K562 (cell line): ENCODE results near the gene ANKRD12. TPM values are rescaled to one million over a fixed set of nuclear protein-coding genes. Genes with fewer than 3 reads are reported as not detected.
A peak's percentile ranks its signal among the peaks of the same experiment; 100 is the strongest.

ENCODE experiments used
- ATF7 ChIP-seq: fragments of 450-650 bp; IDR thresholded peaks from 2 replicates; pipeline ENCODE4 v1.7.1; 2014; ENCODE audit warnings: mild to moderate bottlenecking, moderate library complexity
- HMG20B ChIP-seq: fragments of 250-450 bp; sonication (Bioruptor Pico); IDR thresholded peaks from 2 replicates; pipeline ENCODE4 v1.5.0; 2021; ENCODE audit warnings: mild to moderate bottlenecking
- PHTF2 ChIP-seq: fragments of 250-450 bp; sonication (Bioruptor Pico); IDR thresholded peaks from 2 replicates; pipeline ENCODE4 v1.5.0; 2021; ENCODE audit warnings: mild to moderate bottlenecking
- RBM22 ChIP-seq: fragments of 200-400 bp; formaldehyde crosslinking; IDR thresholded peaks from 2 replicates; pipeline ENCODE4 v1.6.1; 2018; ENCODE audit warnings: low read length, low read depth; ENCODE audit not compliant: poor library complexity, severe bottlenecking
- SIX5 ChIP-seq, 2 experiments: IDR thresholded peaks; 2 replicates each; pipeline ENCODE4 v1.6.1; 2011; ENCODE audit warnings: low read length in 2 of 2, borderline replicate concordance in 1 of 2, low read depth in 1 of 2, mild to moderate bottlenecking in 1 of 2, moderate library complexity in 1 of 2; ENCODE audit not compliant: insufficient read depth in 1 of 2
- SMAD4 ChIP-seq: fragments of 250-450 bp; sonication (Bioruptor Pico); conservative IDR thresholded peaks from 2 replicates; pipeline ENCODE4 v1.8.0; 2021; ENCODE audit warnings: inconsistent platforms, mild to moderate bottlenecking, moderate library complexity
- ZNF165 ChIP-seq: fragments of 250-450 bp; sonication (Bioruptor Pico); IDR thresholded peaks from 2 replicates; pipeline ENCODE4 v1.4.0; 2020; ENCODE audit warnings: borderline replicate concordance
- ZNF449 ChIP-seq: fragments of 250-450 bp; sonication (Bioruptor Pico); IDR thresholded peaks from 2 replicates; pipeline ENCODE4 v1.8.0; 2022; ENCODE audit warnings: moderate library complexity, mild to moderate bottlenecking, inconsistent platforms
- ZNF77 ChIP-seq: fragments of 250-450 bp; sonication (Bioruptor Pico); IDR thresholded peaks from 2 replicates; pipeline ENCODE4 v1.5.0; 2020
- polyA plus RNA-seq, 8 experiments: library from polyadenylated mRNA; depleted of rRNA in 4 of 8; stranded (reverse) in 5 of 8; unstranded in 3 of 8; fragments of >200 nt; fragmentation: Nextera tagmentation in 2 of 8; fragmentation: Illumina TruSeq in 1 of 8; extraction: Ambion mirVana in 2 of 8; extraction: Trizol in 1 of 8; gene quantifications; 2 replicates each; pipeline versions ENCODE4 v1.2.1 to v1.2.3, GENCODE V29; 2011 to 2014; ENCODE audit warnings: inconsistent platforms in 1 of 8, missing spikeins in 1 of 8
- total RNA-seq, 7 experiments: library from RNA; depleted of rRNA in 6 of 7; stranded (reverse); fragments of >200 nt in 6 of 7; fragmentation: Illumina TruSeq in 2 of 7; extraction: Trizol in 2 of 7; gene quantifications; 2 replicates each; pipeline versions ENCODE4 v1.2.1 to v1.2.3, GENCODE V29; 2011 to 2021; ENCODE audit warnings: low replicate concordance in 1 of 7
- TF ChIP-seq, protein P1 (sequence below), 2 experiments: fragments of 150-350 bp in 1 of 2; IDR thresholded peaks; 2 replicates each; pipeline ENCODE4 v1.6.1; 2012 to 2016; ENCODE audit warnings: low read depth in 2 of 2, low read length in 2 of 2, mild to moderate bottlenecking in 1 of 2, moderate library complexity in 1 of 2
- TF ChIP-seq, protein P2 (sequence below), 2 experiments: fragments of 450-650 bp in 1 of 2; sonication (generic) in 1 of 2; formaldehyde crosslinking in 1 of 2; IDR thresholded peaks; 2 replicates each; pipeline versions ENCODE4 v1.7.1 to v1.9.0; 2016 to 2022; ENCODE audit warnings: inconsistent platforms in 1 of 2, mild to moderate bottlenecking in 1 of 2, missing genetic modification reagents in 1 of 2

Gene ANKRD12
- total and polyA plus RNA-seq, 9 of the 15 experiments (the other 6 are each of a cell fraction or from before 2014, with no cell fraction given), result 6.6 to 28.2 (median 16.0) TPM

DNA sequence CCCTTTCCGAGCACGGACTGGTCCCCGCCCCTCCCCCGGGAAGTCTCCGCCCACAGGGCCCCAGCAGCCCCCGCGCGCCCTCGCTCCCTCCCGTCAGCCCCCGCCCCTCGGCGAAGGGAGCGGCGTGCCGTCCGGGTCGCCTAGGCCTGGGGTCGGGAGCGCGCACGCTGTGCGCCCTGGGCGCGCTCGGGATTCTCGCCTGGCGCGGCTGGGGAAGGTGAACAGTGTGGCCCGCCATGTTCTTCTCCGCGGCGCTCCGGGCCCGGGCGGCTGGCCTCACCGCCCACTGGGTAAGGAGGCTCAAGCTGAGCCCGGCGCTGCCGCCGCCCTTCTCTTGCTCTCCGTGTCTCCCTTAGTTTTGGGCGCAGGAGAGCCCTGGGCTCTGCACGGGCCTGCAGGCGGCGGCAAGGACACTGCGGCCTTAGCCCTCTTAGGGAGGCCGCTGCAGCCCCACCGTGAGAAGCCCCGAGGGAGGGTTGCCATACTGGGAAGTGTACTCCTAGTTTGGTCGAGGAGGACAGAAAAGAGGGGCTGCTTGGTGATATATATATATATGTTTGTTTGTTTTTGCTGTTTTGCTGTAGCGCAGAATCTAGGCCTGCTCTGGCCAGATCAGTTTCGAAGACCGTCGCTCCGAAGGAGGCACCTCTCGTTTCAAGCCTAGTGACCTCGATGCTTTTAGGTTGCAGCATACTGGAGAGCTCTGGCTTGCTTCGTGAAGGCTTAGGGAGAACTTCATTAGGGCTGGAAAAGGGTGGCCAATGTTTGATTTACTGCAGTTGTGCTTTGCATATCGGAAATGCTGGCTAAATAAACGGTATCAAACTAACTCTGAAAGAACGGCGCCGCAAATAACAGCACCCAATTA is 33.8 kb upstream of the ANKRD12 start, which contains the start of gene NDUFV2 (continued):
- TF ChIP-seq, protein P1, sequence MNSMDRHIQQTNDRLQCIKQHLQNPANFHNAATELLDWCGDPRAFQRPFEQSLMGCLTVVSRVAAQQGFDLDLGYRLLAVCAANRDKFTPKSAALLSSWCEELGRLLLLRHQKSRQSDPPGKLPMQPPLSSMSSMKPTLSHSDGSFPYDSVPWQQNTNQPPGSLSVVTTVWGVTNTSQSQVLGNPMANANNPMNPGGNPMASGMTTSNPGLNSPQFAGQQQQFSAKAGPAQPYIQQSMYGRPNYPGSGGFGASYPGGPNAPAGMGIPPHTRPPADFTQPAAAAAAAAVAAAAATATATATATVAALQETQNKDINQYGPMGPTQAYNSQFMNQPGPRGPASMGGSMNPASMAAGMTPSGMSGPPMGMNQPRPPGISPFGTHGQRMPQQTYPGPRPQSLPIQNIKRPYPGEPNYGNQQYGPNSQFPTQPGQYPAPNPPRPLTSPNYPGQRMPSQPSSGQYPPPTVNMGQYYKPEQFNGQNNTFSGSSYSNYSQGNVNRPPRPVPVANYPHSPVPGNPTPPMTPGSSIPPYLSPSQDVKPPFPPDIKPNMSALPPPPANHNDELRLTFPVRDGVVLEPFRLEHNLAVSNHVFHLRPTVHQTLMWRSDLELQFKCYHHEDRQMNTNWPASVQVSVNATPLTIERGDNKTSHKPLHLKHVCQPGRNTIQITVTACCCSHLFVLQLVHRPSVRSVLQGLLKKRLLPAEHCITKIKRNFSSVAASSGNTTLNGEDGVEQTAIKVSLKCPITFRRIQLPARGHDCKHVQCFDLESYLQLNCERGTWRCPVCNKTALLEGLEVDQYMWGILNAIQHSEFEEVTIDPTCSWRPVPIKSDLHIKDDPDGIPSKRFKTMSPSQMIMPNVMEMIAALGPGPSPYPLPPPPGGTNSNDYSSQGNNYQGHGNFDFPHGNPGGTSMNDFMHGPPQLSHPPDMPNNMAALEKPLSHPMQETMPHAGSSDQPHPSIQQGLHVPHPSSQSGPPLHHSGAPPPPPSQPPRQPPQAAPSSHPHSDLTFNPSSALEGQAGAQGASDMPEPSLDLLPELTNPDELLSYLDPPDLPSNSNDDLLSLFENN (IDR thresholded peaks at IDR 0.05; ENCODE audit: low read depth in 2 of 2, low read length in 2 of 2), result 0 out of 4 replicates have a peak, but pooled peaks of 1 of the 2 experiments have one; percentile 23
- TF ChIP-seq SMAD4 (CRISPR knock-in tag), result peak; percentile 44
- TF ChIP-seq ZNF449 (CRISPR knock-in tag), result no peak
- TF ChIP-seq PHTF2 (CRISPR knock-in tag), result no peak
- TF ChIP-seq HMG20B (CRISPR knock-in tag), result no peak
- no peak for TF ChIP-seq SIX5 (IDR thresholded peaks at IDR 0.05; ENCODE audit: borderline replicate concordance in 1 of 2, insufficient read depth in 1 of 2, low read depth in 1 of 2, low read length in 2 of 2)
- 0 out of 2 replicates have a peak, but pooled peaks have one; percentile 68 for TF ChIP-seq ZNF165 (CRISPR knock-in tag)
- peak; percentile 47 for TF ChIP-seq RBM22
- TF ChIP-seq ZNF77 (CRISPR knock-in tag), result no peak
- TF ChIP-seq, protein P2, sequence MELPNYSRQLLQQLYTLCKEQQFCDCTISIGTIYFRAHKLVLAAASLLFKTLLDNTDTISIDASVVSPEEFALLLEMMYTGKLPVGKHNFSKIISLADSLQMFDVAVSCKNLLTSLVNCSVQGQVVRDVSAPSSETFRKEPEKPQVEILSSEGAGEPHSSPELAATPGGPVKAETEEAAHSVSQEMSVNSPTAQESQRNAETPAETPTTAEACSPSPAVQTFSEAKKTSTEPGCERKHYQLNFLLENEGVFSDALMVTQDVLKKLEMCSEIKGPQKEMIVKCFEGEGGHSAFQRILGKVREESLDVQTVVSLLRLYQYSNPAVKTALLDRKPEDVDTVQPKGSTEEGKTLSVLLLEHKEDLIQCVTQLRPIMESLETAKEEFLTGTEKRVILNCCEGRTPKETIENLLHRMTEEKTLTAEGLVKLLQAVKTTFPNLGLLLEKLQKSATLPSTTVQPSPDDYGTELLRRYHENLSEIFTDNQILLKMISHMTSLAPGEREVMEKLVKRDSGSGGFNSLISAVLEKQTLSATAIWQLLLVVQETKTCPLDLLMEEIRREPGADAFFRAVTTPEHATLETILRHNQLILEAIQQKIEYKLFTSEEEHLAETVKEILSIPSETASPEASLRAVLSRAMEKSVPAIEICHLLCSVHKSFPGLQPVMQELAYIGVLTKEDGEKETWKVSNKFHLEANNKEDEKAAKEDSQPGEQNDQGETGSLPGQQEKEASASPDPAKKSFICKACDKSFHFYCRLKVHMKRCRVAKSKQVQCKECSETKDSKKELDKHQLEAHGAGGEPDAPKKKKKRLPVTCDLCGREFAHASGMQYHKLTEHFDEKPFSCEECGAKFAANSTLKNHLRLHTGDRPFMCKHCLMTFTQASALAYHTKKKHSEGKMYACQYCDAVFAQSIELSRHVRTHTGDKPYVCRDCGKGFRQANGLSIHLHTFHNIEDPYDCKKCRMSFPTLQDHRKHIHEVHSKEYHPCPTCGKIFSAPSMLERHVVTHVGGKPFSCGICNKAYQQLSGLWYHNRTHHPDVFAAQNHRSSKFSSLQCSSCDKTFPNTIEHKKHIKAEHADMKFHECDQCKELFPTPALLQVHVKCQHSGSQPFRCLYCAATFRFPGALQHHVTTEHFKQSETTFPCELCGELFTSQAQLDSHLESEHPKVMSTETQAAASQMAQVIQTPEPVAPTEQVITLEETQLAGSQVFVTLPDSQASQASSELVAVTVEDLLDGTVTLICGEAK (IDR thresholded peaks at IDR 0.05), result peak; percentile 13; the same call in 1 of the 2 replicates
- TF ChIP-seq, protein P2 (CRISPR knock-in tag; IDR thresholded peaks at IDR 0.05), result no peak
- TF ChIP-seq ATF7, result peak; percentile 52; the same call in 1 of the 2 replicates
